BLaER1 treated with 17β-estradiol and CSF1 and Interleukin-3, amounts not matched to agents 10 nM and 100 nM (cell line): ENCODE measurements around the gene DDX3X.
"Not testable (repeated sequence)": the region's sequence is repeated elsewhere in the genome, so short reads cannot be mapped to it uniquely, and the experiment has no call there.

ENCODE experiments used
- H3K27ac ChIP-seq, 11 experiments: shearing (Covaris generic); formaldehyde crosslinking; 2 replicates each; pipeline ENCODE4 v1.8.1; 2022
- H3K27me3 ChIP-seq, 11 experiments: shearing (Covaris generic); formaldehyde crosslinking; 2 replicates each; pipeline ENCODE4 v1.8.1; 2022
- H3K36me3 ChIP-seq, 11 experiments: shearing (Covaris generic); formaldehyde crosslinking; 2 replicates each; pipeline ENCODE4 v1.8.1; 2022
- H3K4me1 ChIP-seq, 10 experiments: shearing (Covaris generic); formaldehyde crosslinking; 2 replicates each; pipeline ENCODE4 v1.8.1; 2022
- H3K4me2 ChIP-seq, 11 experiments: shearing (Covaris generic); formaldehyde crosslinking; 2 replicates each; pipeline ENCODE4 v1.8.1; 2022
- H3K4me3 ChIP-seq, 10 experiments: shearing (Covaris generic); formaldehyde crosslinking; 2 replicates each; pipeline ENCODE4 v1.8.1; 2022
- H3K9ac ChIP-seq, 11 experiments: shearing (Covaris generic); formaldehyde crosslinking; 2 replicates each; pipeline ENCODE4 v1.8.1; 2022
- H3K9me3 ChIP-seq, 11 experiments: shearing (Covaris generic); formaldehyde crosslinking; replicated peaks in 1 of 11; 2 replicates each; pipeline ENCODE4 v1.8.1; 2022
- H4K20me1 ChIP-seq, 11 experiments: shearing (Covaris generic); formaldehyde crosslinking; 2 replicates each; pipeline ENCODE4 v1.8.1; 2022
- Cebpa-rat ChIP-seq, 11 experiments: shearing (Covaris generic); IDR thresholded peaks; 2 replicates each; pipeline ENCODE4 v1.8.1; 2022

The DDX3X gene

GRCh38 chrX:41408576-41408975 lies 74.6 kb downstream of the DDX3X start:
- H3K4me1 ChIP-seq: peaks cover 0 to 10% (median 0%) of the 10 kb centered on the region in 10 experiments; a peak in 2 of 20 replicates
- no peaks in the 10 kb centered on the region for H3K36me3 ChIP-seq
- H4K20me1 ChIP-seq: no peaks in the 10 kb centered on the region
- no peak overlapping the region for H3K9ac ChIP-seq
- H3K27ac ChIP-seq: no peak overlapping the region
- no peak for TF ChIP-seq Cebpa-rat (IDR thresholded peaks at IDR 0.05)
- no peak overlapping the region for H3K4me2 ChIP-seq
- H3K9me3 ChIP-seq: no peaks in the 10 kb centered on the region
- peaks cover 0 to 14% (median 0%) of the 10 kb centered on the region in 11 experiments; a peak in 7 of 22 replicates for H3K27me3 ChIP-seq
- H3K4me3 ChIP-seq: no peak overlapping the region

- no peak overlapping the region for H3K27ac ChIP-seq
- H3K36me3 ChIP-seq: no peaks in the 10 kb centered on the region
- no peak overlapping the region for H3K4me3 ChIP-seq
- H3K4me2 ChIP-seq: no peak overlapping the region
- H4K20me1 ChIP-seq: no peaks in the 10 kb centered on the region
- peaks cover 0 to 10% (median 0%) of the 10 kb centered on the region in 10 experiments; a peak in 2 of 20 replicates for H3K4me1 ChIP-seq
- TF ChIP-seq Cebpa-rat (IDR thresholded peaks at IDR 0.05): no peak
- peaks cover 0 to 14% (median 0%) of the 10 kb centered on the region in 11 experiments; a peak in 7 of 22 replicates for H3K27me3 ChIP-seq
- H3K9me3 ChIP-seq: peaks cover 0 to 1% (median 0%) of the 10 kb centered on the region in 11 experiments; a peak in 3 of 22 replicates
- no peak overlapping the region for H3K9ac ChIP-seq
Observed at GRCh38 chrX:41409006-41409405, 75.0 kb downstream of the DDX3X start.

DNA sequence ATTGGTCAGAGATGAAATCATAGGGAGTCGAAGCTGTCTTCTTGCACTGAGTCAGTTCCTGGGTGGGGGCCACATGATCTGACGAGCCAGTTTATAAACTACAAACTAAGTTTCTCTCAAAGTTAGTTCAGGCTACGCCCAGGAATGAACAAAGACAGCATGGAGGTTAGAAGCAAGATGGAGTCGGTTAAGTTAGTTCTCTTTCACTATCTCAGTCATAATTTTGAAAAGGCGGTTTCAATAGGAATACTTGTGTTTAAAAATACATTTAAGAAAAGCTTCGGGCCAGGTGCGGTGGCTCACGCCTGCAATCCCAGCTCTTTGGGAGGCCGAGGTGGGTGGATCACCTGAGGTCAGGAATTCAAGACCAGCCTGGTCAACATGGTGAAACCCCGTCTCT lies 77.3 kb downstream of the DDX3X start:
- not testable (repeated sequence) for H3K9me3 ChIP-seq, H3K4me2 ChIP-seq, H3K4me3 ChIP-seq, H3K27ac ChIP-seq, H4K20me1 ChIP-seq, H3K4me1 ChIP-seq, H3K9ac ChIP-seq, H3K36me3 ChIP-seq
- peaks cover 0 to 14% (median 0%) of the 10 kb centered on the region in 11 experiments; a peak in 7 of 22 replicates for H3K27me3 ChIP-seq

GRCh38 chrX:41412261-41413081 lies 78.5 kb downstream of the DDX3X start:
- H4K20me1 ChIP-seq: no peaks in the 10 kb centered on the region
- H3K36me3 ChIP-seq: no peaks in the 10 kb centered on the region
- H3K9ac ChIP-seq: no peak overlapping the region
- TF ChIP-seq Cebpa-rat (IDR thresholded peaks at IDR 0.05): no peak
- H3K4me1 ChIP-seq: peaks cover 0 to 10% (median 0%) of the 10 kb centered on the region in 10 experiments; a peak in 2 of 20 replicates
- peaks cover 0 to 7% (median 4%) of the 10 kb centered on the region in 11 experiments; a peak in 3 of 22 replicates for H3K9me3 ChIP-seq
- H3K27me3 ChIP-seq: peaks cover 0 to 14% (median 0%) of the 10 kb centered on the region in 11 experiments; a peak in 7 of 22 replicates
- H3K27ac ChIP-seq: no peak overlapping the region
- no peak overlapping the region for H3K4me3 ChIP-seq
- H3K4me2 ChIP-seq: peak overlapping the region in 2 of 11 experiments; percentile 1 to 22; a peak in 3 of 22 replicates
